22Rv1 (cell line): ENCODE results near the gene CACNA1E.

ENCODE experiments used
- CTCF ChIP-seq: fragments of 450-650 bp; IDR thresholded peaks from 2 replicates; pipeline ENCODE4 v1.5.1; 2017; ENCODE audit warnings: mild to moderate bottlenecking
- ZFX ChIP-seq: fragments of 450-650 bp; IDR thresholded peaks from 2 replicates; pipeline ENCODE4 v1.6.1; 2017; ENCODE audit warnings: antibody characterized with exemption, borderline replicate concordance

GRCh38 chr1:181804989-181805388 lies 321.7 kb downstream of the CACNA1E start:
- TF ChIP-seq CTCF = no peak
- no peak for TF ChIP-seq ZFX
